Keratinocyte (primary cell): ENCODE data around the gene ARMC5. TPM values are rescaled to one million over a fixed set of nuclear protein-coding genes. Genes with fewer than 3 reads are reported as not detected.

Experiments used
- DNase-seq: peaks from one replicate; pipeline ENCODE4 v3.0.0-alpha.2; 2011; ENCODE audit warnings: low read depth, missing footprints, low spot score
- FAIRE-seq: peaks from 2 replicates; lab custom pipeline; 2011; peaks lifted over from hg19 to GRCh38; lab: Jason Lieb, UNC
- H2AFZ ChIP-seq: 2 replicates; pipeline ENCODE4 v1.6.0; 2012; ENCODE audit warnings: low read length, control low read depth, inconsistent platforms; ENCODE audit not compliant: control insufficient read depth
- H3K27ac ChIP-seq: 2 replicates; pipeline ENCODE4 v1.5.1; 2011; ENCODE audit warnings: low read length; ENCODE audit not compliant: control insufficient read depth, insufficient read depth
- H3K27me3 ChIP-seq: 3 replicates; pipeline ENCODE4 v1.6.0; 2011; ENCODE audit warnings: low read length; ENCODE audit not compliant: control insufficient read depth, insufficient read depth; ENCODE audit errors: extremely low read depth
- H3K36me3 ChIP-seq, 2 experiments: 2 replicates in 1 of 2; 3 replicates in 1 of 2; pipeline ENCODE4 v1.5.1; 2011; ENCODE audit warnings: low read length in 2 of 2, mild to moderate bottlenecking in 1 of 2; ENCODE audit not compliant: control insufficient read depth in 2 of 2, insufficient read depth in 2 of 2; ENCODE audit errors: extremely low read depth in 1 of 2
- H3K4me1 ChIP-seq: 3 replicates; pipeline ENCODE4 v1.5.1; 2011; ENCODE audit warnings: low read length; ENCODE audit not compliant: control insufficient read depth, insufficient read depth; ENCODE audit errors: extremely low read depth
- H3K4me2 ChIP-seq: 3 replicates; pipeline ENCODE4 v1.6.0; 2011; ENCODE audit warnings: low read depth, low read length; ENCODE audit not compliant: control insufficient read depth, insufficient read depth; ENCODE audit errors: extremely low read depth
- H3K4me3 ChIP-seq, 3 experiments: fragments of 200-600 bp in 1 of 3; sonication (generic) in 1 of 3; 2 replicates in 2 of 3; 3 replicates in 1 of 3; pipeline ENCODE4 v1.5.1; 2011 to 2016; ENCODE audit warnings: low read length in 3 of 3, mild to moderate bottlenecking in 3 of 3, control low read depth in 2 of 3, inconsistent platforms in 1 of 3, low read depth in 1 of 3, mixed read lengths in 1 of 3, mixed run types in 1 of 3, moderate library complexity in 1 of 3; ENCODE audit not compliant: control insufficient read depth in 2 of 3, insufficient read depth in 2 of 3; ENCODE audit errors: extremely low read depth in 1 of 3
- H3K79me2 ChIP-seq: 2 replicates; pipeline ENCODE4 v1.6.0; 2012; ENCODE audit warnings: low read length; ENCODE audit not compliant: control insufficient read depth, insufficient read depth
- H3K9ac ChIP-seq: 3 replicates; pipeline ENCODE4 v1.6.0; 2011; ENCODE audit warnings: low read length; ENCODE audit not compliant: control insufficient read depth, insufficient read depth; ENCODE audit errors: extremely low read depth
- H3K9me1 ChIP-seq: 3 replicates; pipeline ENCODE4 v1.6.0; 2011; ENCODE audit warnings: low read length; ENCODE audit not compliant: control insufficient read depth, insufficient read depth; ENCODE audit errors: extremely low read depth
- H3K9me3 ChIP-seq: 2 replicates; pipeline ENCODE4 v1.5.1; 2012; ENCODE audit warnings: low read depth, low read length; ENCODE audit not compliant: control insufficient read depth
- H4K20me1 ChIP-seq: 3 replicates; pipeline ENCODE4 v1.6.0; 2011; ENCODE audit warnings: low read length; ENCODE audit not compliant: control insufficient read depth, insufficient read depth; ENCODE audit errors: extremely low read depth
- CTCF ChIP-seq, 3 experiments: IDR thresholded peaks in 1 of 3; conservative IDR thresholded peaks in 1 of 3; optimal IDR thresholded peaks in 1 of 3; 2 replicates in 2 of 3; 3 replicates in 1 of 3; pipeline versions ENCODE3 to v1.5.1; 2011; ENCODE audit warnings: low read length in 3 of 3, mild to moderate bottlenecking in 3 of 3, moderate library complexity in 2 of 3, control low read depth in 1 of 3, inconsistent platforms in 1 of 3; ENCODE audit not compliant: insufficient read depth in 2 of 3; ENCODE audit errors: extremely low read depth in 1 of 3
- EZH2 ChIP-seq: IDR thresholded peaks from one replicate; pipeline ENCODE4 v1.6.1; 2012; ENCODE audit warnings: inconsistent platforms, mild to moderate bottlenecking, low read length, moderate library complexity
- dilution Hi-C: fragments of 300-500 bp; cut with MboI; formaldehyde crosslinking; loops from one replicate; pipeline ENCODE4 v1.7.0; 2020; ENCODE audit warnings: low sequenced_read_pairs; ENCODE audit not compliant: extremely low pct_ligation_motif_present
- polyA plus RNA-seq, 5 experiments: library from polyadenylated mRNA; depleted of rRNA in 3 of 5; stranded (reverse) in 3 of 5; stranded (forward) in 1 of 5; unstranded in 1 of 5; fragments of >200 nt; gene quantifications; 1 replicate in 1 of 5; 2 replicates in 3 of 5; 3 replicates in 1 of 5; pipeline versions ENCODE4 v1.2.1 to v1.2.3, GENCODE V29; 2011 to 2012; ENCODE audit warnings: missing spikeins in 2 of 5, low read depth in 1 of 5, low replicate concordance in 1 of 5

Gene ARMC5
- polyA plus RNA-seq, 1 donor (not counting 4 experiments of a cell fraction or from before 2014, with no cell fraction given), result 3.0 TPM

GRCh38 chr16:31489298-31489564 is 29.9 kb downstream of the ARMC5 start:
- Histone ChIP-seq H3K4me2 (no peak overlapping the region), H4K20me1 (no peaks in the 10 kb centered on the region), H2AFZ (no peak overlapping the region), H3K4me3 (no peak overlapping the region), H3K4me1 (peaks cover 14% of the 10 kb centered on the region), H3K9me1 (no peaks in the 10 kb centered on the region), H3K9me3 (no peaks in the 10 kb centered on the region), H3K27ac (no peak overlapping the region), H3K79me2 (no peaks in the 10 kb centered on the region), H3K27me3 (peaks cover 16% of the 10 kb centered on the region), H3K9ac (no peak overlapping the region), H3K36me3 (peaks cover 0 to 6% of the 10 kb centered on the region in 2 experiments)
- TF ChIP-seq EZH2, result no peak
- no peak for TF ChIP-seq CTCF (optimal IDR thresholded peaks at IDR 0.05 in 1 of 3, IDR thresholded peaks at IDR 0.05 in 1 of 3, conservative IDR thresholded peaks at IDR 0.05 in 1 of 3; ENCODE audit: extremely low read depth in 1 of 3, insufficient read depth in 2 of 3, low read length in 3 of 3)
- FAIRE-seq (no peak), DNase-seq (no peak)
- dilution Hi-C loops, result no loop called here

GRCh38 chr16:31489616-31490584 is 30.6 kb downstream of the ARMC5 start:
- peaks cover 14% of the 10 kb centered on the region for H3K4me1 ChIP-seq
- dilution Hi-C loops, result no loop called here
- H4K20me1 ChIP-seq, result no peaks in the 10 kb centered on the region
- no peaks in the 10 kb centered on the region for H3K9me1 ChIP-seq
- no peak overlapping the region for H2AFZ ChIP-seq
- H3K27ac ChIP-seq, result no peak overlapping the region
- H3K36me3 ChIP-seq, result peaks cover 0 to 6% of the 10 kb centered on the region in 2 experiments
- H3K9ac ChIP-seq, result no peak overlapping the region
- no peak overlapping the region for H3K4me3 ChIP-seq
- no peak for FAIRE-seq
- peaks cover 16% of the 10 kb centered on the region for H3K27me3 ChIP-seq
- H3K79me2 ChIP-seq, result no peaks in the 10 kb centered on the region
- no peaks in the 10 kb centered on the region for H3K9me3 ChIP-seq
- DNase-seq, result no peak
- TF ChIP-seq CTCF (optimal IDR thresholded peaks at IDR 0.05 in 1 of 3, IDR thresholded peaks at IDR 0.05 in 1 of 3, conservative IDR thresholded peaks at IDR 0.05 in 1 of 3; ENCODE audit: extremely low read depth in 1 of 3, insufficient read depth in 2 of 3, low read length in 3 of 3) (no peak), EZH2 (no peak)
- no peak overlapping the region for H3K4me2 ChIP-seq
